Stimulated activated effector memory CD8-positive, alpha-beta T cell treated with anti-CD3 and anti-CD28 coated beads, Interleukin-12 subunit alpha, Interleukin-12 subunit beta, amount 100 ng/mL, for 72 hours (primary cell): ENCODE data around the gene LINC01488.

Source experiments
- ATAC-seq: fragments of 150-1000 bp; cut with Tn5 transposase; 2 replicates; pipeline ENCODE4 v1.10.0; 2021
- DNase-seq, 2 donors: peaks; one replicate each; pipeline ENCODE4 v3.0.0; 2021 to 2022; ENCODE audit warnings: low spot score in 2 of 2
- H3K27ac Mint-ChIP-seq: one replicate; pipeline ENCODE4 v1.8.0; 2022; ENCODE audit warnings: mild to moderate bottlenecking, mixed read lengths
- H3K36me3 Mint-ChIP-seq: one replicate; pipeline ENCODE4 v1.8.0; 2022; ENCODE audit warnings: mild to moderate bottlenecking, mixed read lengths
- H3K4me1 Mint-ChIP-seq: one replicate; pipeline ENCODE4 v1.8.0; 2022; ENCODE audit warnings: mixed read lengths
- H3K4me3 Mint-ChIP-seq: one replicate; pipeline ENCODE4 v1.8.0; 2022; ENCODE audit warnings: mild to moderate bottlenecking, mixed read lengths
- H3K9me3 Mint-ChIP-seq: one replicate; pipeline ENCODE4 v1.8.0; 2022; ENCODE audit warnings: mixed read lengths

Gene LINC01488

DNA sequence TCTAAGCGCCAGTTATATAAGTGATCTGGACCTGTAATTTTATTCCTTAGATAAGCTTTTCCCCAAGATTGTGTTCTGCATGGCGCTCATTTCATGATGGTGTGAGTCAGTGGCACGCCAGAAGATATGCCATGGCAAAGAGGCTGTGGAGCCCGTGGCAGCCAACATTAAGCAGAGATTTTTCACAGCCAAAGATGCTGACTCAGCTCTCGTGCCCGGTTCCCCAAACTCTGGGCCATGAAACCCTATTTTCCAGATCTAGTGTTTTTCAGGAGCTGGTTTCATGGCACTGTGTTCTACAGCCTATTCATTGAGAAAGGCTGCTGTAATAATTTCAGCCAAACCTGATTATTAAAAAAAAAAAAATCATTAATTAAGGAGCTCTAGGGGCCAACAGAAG, 15.4 kb upstream of the LINC01488 start:
- no peak overlapping the region for H3K27ac Mint-ChIP-seq
- peaks cover 3% of the 10 kb centered on the region for H3K9me3 Mint-ChIP-seq
- no peak for DNase-seq
- H3K36me3 Mint-ChIP-seq, result no peaks in the 10 kb centered on the region
- no peak for ATAC-seq
- H3K4me1 Mint-ChIP-seq, result no peaks in the 10 kb centered on the region
- H3K4me3 Mint-ChIP-seq, result no peak overlapping the region

DNA sequence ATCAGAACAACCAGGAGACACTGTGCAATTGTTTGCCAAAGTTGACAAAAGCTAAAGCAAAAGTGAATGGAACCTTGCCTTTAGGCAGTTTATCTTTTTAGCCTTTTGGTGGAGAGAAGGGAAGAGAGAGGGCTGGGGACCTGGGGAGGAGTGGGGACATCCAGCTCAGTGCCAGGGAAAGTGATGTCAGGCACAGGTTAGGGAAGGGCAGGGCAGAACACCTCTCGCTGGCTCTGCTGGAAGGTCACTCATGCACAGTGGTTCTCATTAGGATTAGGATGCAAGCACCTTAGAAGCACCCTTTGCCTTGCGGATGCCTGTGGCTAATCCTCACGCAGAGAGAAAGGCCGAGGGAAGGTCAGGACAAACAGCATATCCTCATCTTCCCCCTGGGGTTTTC, 14.3 kb upstream of the LINC01488 start:
- Mint-ChIP-seq H3K4me1 (no peaks in the 10 kb centered on the region), H3K9me3 (no peaks in the 10 kb centered on the region), H3K36me3 (no peaks in the 10 kb centered on the region), H3K27ac (no peak overlapping the region), H3K4me3 (no peak overlapping the region)
- no peak for ATAC-seq
- no peak for DNase-seq

DNA sequence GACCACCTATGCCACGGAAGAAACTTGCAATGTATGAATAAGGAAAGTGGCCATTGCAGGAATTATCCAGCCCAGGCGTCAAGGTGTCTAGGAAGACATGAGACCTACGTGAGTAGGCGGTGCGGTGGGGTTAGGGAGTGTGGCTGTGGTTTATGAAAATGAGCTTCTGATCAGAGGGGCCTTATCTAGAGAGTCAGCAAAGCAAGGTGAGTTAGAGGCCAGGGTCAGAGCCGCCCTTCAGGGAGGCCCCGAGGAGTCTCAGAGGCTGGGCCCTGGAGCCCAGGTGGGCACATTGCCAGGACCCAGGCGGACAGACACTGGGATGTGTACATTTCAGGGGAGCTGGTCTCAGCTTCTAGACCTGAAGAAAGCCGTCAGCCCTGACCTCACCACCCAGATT, 13.8 kb upstream of the LINC01488 start:
- no peak for ATAC-seq
- H3K9me3 Mint-ChIP-seq, result no peaks in the 10 kb centered on the region

GRCh38 chr11:69468221-69468620, 13.2 kb upstream of the LINC01488 start:
- H3K4me3 Mint-ChIP-seq, result no peak overlapping the region
- H3K36me3 Mint-ChIP-seq, result no peaks in the 10 kb centered on the region
- H3K4me1 Mint-ChIP-seq, result no peaks in the 10 kb centered on the region
- H3K27ac Mint-ChIP-seq, result no peak overlapping the region
- DNase-seq (no peak), ATAC-seq (no peak)
- no peaks in the 10 kb centered on the region for H3K9me3 Mint-ChIP-seq

More for the DNA sequence above, 13.8 kb upstream of the LINC01488 start:
- no peak for DNase-seq
- no peaks in the 10 kb centered on the region for H3K36me3 Mint-ChIP-seq
- no peak overlapping the region for H3K27ac Mint-ChIP-seq
- no peaks in the 10 kb centered on the region for H3K4me1 Mint-ChIP-seq
- H3K4me3 Mint-ChIP-seq, result no peak overlapping the region

DNA sequence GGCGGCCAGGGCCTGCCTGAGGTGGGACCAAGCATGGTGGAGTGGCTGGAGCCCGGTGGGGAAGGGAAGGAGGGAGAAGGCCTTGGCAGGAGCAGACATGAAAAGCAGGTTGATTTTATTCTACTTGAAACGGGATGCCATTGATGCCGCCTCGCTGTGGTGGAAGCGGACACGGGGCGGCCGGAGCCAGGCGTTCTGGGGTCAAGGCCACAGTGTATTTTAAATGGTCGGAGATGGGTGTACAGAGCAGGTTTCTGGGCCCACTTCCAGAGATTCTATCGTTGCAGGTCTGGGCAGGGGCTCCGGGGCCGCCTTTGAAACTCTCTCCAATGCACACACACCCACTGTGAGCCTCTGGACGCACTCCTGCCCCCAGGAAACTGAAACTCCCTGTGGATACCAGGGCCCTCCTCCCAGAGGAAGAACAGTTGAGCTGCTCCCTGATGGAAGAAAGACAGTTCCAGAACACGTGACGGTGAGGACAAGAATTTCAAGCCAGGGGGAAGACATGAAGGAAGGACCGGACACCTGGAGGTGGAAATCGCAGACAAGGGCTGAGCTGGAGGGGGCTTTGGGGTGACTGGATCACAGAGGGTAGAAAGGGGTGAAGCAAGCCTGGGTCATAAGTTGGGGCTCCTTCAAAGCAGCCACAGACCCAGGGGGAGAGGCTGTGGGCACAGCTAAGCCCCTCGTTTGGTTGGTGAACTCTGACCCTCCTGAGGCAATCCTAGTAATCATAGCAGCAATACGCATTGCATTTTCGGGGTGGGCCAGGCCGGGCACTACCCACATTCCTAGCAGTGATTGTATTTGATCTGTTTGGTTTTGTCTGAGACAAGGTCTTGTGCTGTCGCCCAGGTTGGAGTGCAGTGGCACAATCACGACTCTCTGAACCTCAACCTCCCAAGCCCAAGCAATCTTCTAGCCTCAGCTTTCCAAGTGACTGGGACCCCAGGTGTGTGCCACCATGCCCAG, 12.3 kb upstream of the LINC01488 start:
- H3K4me1 Mint-ChIP-seq, result no peaks in the 10 kb centered on the region
- H3K27ac Mint-ChIP-seq, result no peak overlapping the region
- no peaks in the 10 kb centered on the region for H3K36me3 Mint-ChIP-seq
- ATAC-seq (no peak), DNase-seq (no peak)
- no peaks in the 10 kb centered on the region for H3K9me3 Mint-ChIP-seq
- no peak overlapping the region for H3K4me3 Mint-ChIP-seq

DNA sequence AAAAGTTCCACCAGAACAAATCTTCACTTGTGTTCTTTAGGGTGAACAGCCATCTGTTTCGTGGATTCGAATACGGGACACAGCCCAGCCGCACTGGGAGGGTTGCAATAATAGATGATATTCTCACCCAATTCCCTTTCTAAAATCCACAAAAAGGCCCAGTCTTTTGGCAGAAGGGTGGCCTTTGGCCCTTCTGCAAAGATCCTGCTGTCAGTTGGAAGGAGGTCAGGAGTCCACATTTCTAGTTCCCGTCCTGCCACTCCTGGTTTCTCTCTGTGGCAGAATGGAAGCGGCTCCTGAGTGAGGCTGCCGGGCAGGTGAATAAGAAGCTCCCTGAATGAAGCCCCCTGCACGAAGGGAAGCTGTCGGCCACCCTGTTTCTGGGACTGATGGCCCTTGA, 11.2 kb upstream of the LINC01488 start:
- Mint-ChIP-seq H3K9me3 (no peaks in the 10 kb centered on the region), H3K27ac (no peak overlapping the region), H3K4me3 (no peak overlapping the region), H3K4me1 (no peaks in the 10 kb centered on the region), H3K36me3 (no peaks in the 10 kb centered on the region)
- no peak for ATAC-seq
- DNase-seq, result no peak

DNA sequence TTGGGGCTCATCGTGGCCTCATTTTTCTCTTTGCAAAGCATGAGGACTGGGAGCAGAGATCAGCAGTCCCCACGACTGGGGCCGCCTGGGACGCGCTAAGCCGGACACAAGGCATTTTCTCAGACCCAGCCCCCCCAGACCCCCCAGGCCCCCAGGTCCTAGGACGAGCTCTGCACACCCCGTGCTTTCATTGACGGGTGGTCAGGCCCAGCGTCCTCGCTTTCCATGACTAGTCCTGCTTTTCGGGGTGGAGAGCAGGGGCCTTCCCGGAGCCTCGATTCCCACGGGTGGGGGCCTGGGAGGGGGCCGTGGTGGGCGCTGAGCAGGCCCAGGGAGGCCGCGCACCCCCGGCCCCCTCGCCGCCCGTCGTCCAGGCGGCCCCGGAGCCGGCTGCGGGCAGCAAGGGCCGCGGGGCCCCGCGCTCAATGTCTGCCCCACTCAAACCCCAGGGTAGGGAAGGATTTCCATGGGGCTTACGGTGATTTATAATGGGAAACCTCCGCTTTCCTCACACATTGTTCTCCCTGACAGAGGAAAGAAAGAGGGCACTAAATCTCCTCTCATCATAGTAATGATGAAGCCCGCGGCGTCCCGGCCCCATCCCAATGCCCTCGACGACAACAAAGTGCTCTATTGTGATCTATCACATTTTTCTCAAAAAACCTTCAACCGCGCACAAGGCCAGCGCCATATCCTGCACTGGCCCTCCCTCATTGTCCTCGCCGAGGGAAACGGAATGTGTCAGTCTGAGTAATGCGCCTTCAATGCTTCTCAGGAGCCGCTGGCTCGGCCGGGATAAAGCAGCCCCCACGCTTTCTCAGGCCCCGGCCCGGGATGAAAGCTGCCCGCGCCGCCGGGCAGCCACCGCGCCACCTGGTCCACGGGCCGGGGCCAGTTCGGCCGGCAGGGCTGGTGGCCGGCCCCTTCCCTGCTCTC, 10.4 kb upstream of the LINC01488 start:
- Mint-ChIP-seq H3K4me3 (no peak overlapping the region), H3K4me1 (no peaks in the 10 kb centered on the region), H3K36me3 (no peaks in the 10 kb centered on the region), H3K27ac (no peak overlapping the region), H3K9me3 (no peaks in the 10 kb centered on the region)
- ATAC-seq (no peak), DNase-seq (no peak)

GRCh38 chr11:69471729-69472540, 9.5 kb upstream of the LINC01488 start:
- no peak overlapping the region for H3K4me3 Mint-ChIP-seq
- H3K4me1 Mint-ChIP-seq, result no peaks in the 10 kb centered on the region
- no peaks in the 10 kb centered on the region for H3K36me3 Mint-ChIP-seq
- DNase-seq (no peak), ATAC-seq (no peak)
- no peaks in the 10 kb centered on the region for H3K9me3 Mint-ChIP-seq
- no peak overlapping the region for H3K27ac Mint-ChIP-seq

DNA sequence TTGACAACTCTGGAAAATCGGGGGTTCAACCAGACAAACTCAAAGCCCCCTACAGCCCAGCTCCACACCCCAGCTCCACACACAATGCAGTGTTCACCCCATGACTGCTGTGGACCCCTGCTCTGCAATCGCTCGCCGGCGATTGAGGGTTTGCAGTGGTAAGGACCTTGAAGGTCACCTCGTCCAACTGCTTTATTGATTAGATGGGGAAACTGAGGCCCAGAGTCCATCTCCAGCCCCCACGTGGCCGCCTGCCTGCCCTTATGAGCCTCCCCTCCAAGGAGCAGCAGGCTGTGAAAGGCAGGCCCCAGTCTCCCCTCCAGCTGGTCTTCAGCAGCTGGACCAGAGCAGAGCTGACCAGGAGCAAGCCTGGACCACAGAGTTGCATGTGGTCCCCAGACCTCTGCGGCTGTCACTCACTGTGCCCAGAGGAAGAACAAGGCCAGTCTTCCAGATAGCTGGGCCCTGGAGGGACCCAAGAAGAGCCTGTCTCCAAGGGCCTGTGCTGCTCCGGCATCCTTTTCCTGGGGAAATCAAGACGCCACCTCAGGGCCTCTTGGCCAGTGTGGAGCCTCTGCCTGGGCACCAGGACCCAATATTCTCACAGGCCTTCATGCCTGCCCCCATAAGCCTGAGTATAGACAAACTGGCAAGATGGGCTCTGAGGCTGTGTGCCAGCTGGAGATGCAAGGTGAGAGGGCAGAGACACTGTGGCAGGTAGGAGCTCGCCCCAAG, 8.8 kb upstream of the LINC01488 start:
- Mint-ChIP-seq H3K4me3 (no peak overlapping the region), H3K36me3 (no peaks in the 10 kb centered on the region), H3K9me3 (no peaks in the 10 kb centered on the region), H3K27ac (no peak overlapping the region), H3K4me1 (no peaks in the 10 kb centered on the region)
- no peak for ATAC-seq
- DNase-seq, result no peak

DNA sequence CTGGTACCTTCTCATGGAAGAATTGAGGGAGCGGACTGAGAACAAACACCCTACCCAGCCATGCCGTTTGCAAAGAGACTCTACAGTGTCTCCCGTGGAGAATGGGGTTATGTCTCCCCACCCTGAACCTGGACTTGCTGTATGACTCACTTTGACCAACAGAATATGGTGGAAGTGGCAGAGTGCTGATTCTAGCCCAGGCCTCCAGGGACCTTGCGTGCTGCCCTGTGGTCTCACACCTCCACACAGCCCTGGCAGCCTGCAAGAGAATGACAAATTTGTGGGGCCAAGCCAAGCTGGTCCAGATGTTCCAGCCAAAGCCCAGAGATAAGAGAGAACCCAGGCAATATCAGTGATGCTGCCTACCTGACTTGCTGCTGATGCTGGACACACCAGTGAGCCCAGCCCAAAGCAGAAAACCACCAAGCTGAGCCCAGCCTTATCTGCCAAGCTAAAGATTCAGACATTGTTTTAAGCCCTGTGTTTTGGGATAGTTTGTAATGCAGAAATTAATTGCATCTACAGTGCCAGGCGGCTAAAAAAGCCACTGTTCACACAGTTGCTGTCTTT, 8.1 kb upstream of the LINC01488 start:
- ATAC-seq (no peak), DNase-seq (no peak)
- Mint-ChIP-seq H3K9me3 (no peaks in the 10 kb centered on the region), H3K4me3 (no peak overlapping the region), H3K36me3 (no peaks in the 10 kb centered on the region), H3K4me1 (no peaks in the 10 kb centered on the region), H3K27ac (no peak overlapping the region)

- Mint-ChIP-seq H3K27ac (no peak overlapping the region), H3K9me3 (no peaks in the 10 kb centered on the region), H3K4me3 (no peak overlapping the region)
These were observed 6.7 kb upstream of the LINC01488 start for GRCh38 chr11:69474736-69475135.

DNA sequence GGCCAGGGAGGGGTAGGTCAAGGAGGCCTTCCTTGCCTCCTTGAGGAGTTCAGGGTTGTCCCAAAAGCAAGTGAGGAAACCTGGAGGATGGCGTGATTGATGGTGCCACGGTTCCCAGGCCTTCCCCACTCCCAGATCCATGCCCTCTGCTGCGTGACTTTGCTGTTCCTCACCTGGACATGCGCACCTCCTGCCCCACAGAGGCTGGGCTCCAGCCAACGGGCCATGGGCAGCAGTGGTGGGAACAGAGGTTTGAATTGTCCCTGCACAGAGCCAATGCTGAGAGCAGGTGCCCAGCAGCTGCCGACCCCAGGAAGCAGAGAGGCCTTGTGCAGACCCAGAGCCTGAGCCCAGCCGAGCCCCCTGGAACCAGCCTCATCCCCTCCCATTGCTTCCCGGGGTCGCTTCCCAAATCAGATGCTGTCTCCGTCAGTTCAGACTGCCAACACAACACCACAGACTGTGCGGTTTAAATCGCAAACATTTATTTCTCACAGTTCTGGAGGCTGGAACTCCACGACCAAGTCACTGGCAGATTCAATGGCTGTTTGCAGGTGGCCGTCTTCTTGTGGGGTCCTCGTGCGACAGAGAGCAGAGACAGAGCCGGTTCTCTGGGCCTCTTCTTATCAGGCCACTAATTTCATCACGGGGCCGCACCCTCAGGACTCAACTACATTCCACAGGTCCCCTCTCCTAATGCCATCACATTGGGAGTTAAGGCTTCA, 6.2 kb upstream of the LINC01488 start:
- no peaks in the 10 kb centered on the region for H3K4me1 Mint-ChIP-seq
- no peak for ATAC-seq
- H3K36me3 Mint-ChIP-seq, result no peaks in the 10 kb centered on the region
- H3K9me3 Mint-ChIP-seq, result no peaks in the 10 kb centered on the region
- H3K27ac Mint-ChIP-seq, result no peak overlapping the region
- no peak overlapping the region for H3K4me3 Mint-ChIP-seq
- no peak for DNase-seq

More at GRCh38 chr11:69474736-69475135, 6.7 kb upstream of the LINC01488 start:
- Mint-ChIP-seq H3K4me1 (no peaks in the 10 kb centered on the region), H3K36me3 (no peaks in the 10 kb centered on the region)
- DNase-seq (no peak), ATAC-seq (no peak)

DNA sequence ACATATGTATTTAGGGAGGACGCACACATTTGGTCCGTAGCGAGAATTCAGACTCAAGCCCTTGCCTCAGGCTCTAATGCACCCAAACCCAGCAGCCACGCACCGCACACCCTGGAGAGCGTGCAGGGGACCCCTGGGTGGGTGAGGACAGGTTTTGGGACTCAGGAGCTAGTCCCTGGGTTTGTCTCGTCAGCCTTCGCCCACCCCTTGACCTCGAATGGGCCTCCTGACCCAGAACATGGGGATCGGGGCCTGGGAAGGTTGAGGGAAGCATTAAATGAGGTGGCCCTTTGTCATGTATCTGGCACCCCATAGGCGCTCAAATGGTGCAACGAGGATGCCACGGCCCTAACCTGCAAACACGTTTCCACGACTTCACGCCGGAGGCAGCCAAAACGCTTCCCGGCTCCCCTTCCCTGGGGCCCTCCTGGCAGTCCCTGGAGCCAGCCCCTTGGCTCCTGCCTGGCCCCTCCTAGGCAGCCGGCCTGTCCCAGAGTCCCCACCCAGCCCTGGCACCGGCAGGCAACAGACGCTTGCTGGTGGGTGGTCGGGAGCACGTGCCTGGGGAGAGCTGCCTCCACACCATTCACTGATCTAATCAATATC, 5.5 kb upstream of the LINC01488 start:
- no peaks in the 10 kb centered on the region for H3K4me1 Mint-ChIP-seq
- H3K9me3 Mint-ChIP-seq, result no peaks in the 10 kb centered on the region
- no peaks in the 10 kb centered on the region for H3K36me3 Mint-ChIP-seq
- ATAC-seq, result no peak
- no peak overlapping the region for H3K27ac Mint-ChIP-seq
- DNase-seq, result no peak
- no peak overlapping the region for H3K4me3 Mint-ChIP-seq
